IMR-90 (cell line): ENCODE data around the gene C10orf88. TPM values are rescaled to one million over a fixed set of nuclear protein-coding genes. Genes with fewer than 3 reads are reported as not detected.

Experiments
- ATAC-seq: fragments of 200-7000 bp; cut with Tn5 transposase; 2 replicates; pipeline ENCODE4 v1.9.1; 2020; ENCODE audit warnings: low read depth, mild to moderate bottlenecking, moderate library complexity
- BruUV-seq: library from RNA; stranded (reverse); fragments of 400-500 nt; replicated peaks from 2 replicates; lab custom pipeline; 2021; lab: Mats Ljungman, UMichigan
- CTCF ChIA-PET: fragments of 300-600 bp; formaldehyde crosslinking; extraction: SDS; loops from one replicate; lab custom pipeline; 2021; ENCODE audit warnings: antibody characterized with exemption; lab: Yijun Ruan, JAX
- POLR2A ChIA-PET: fragments of 300-600 bp; sonication (Branson Sonifier 250); formaldehyde crosslinking; loops from one replicate; lab custom pipeline; 2022; ENCODE audit warnings: antibody characterized with exemption; ENCODE audit not compliant: unreplicated experiment; lab: Charles Lee
- DNase-seq: peaks from one replicate; pipeline ENCODE4 v3.0.0; 2013
- H2AFZ ChIP-seq: replicated peaks from 2 replicates; pipeline ENCODE3; 2013; ENCODE audit warnings: low read length, mild to moderate bottlenecking; ENCODE audit not compliant: poor library complexity
- H2AK5ac ChIP-seq: 2 replicates; pipeline ENCODE4 v1.6.1; 2013; ENCODE audit warnings: low read depth, low read length, inconsistent platforms
- H2AK9ac ChIP-seq: replicated peaks from 2 replicates; pipeline ENCODE3; 2013; ENCODE audit warnings: mild to moderate bottlenecking, low read depth, low read length, moderate library complexity; ENCODE audit not compliant: poor library complexity
- H2BK120ac ChIP-seq: 2 replicates; pipeline ENCODE4 v1.6.1; 2013; ENCODE audit warnings: low read depth, low read length, inconsistent platforms
- H2BK15ac ChIP-seq: 3 replicates; pipeline ENCODE4 v1.6.1; 2013; ENCODE audit warnings: low read depth, low read length, inconsistent platforms
- H2BK20ac ChIP-seq: 2 replicates; pipeline ENCODE4 v1.6.1; 2013; ENCODE audit warnings: low read depth, mild to moderate bottlenecking, inconsistent platforms, low read length, moderate library complexity
- H2BK5ac ChIP-seq: 2 replicates; pipeline ENCODE4 v1.6.1; 2013; ENCODE audit warnings: mild to moderate bottlenecking, low read depth, low read length, inconsistent platforms; ENCODE audit not compliant: poor library complexity, severe bottlenecking
- H3K14ac ChIP-seq: replicated peaks from 2 replicates; pipeline ENCODE4 v1.6.1; 2013; ENCODE audit warnings: low read depth, low read length, inconsistent platforms
- H3K18ac ChIP-seq: 2 replicates; pipeline ENCODE4 v1.6.1; 2013; ENCODE audit warnings: low read depth, low read length, control low read depth
- H3K23ac ChIP-seq: 2 replicates; pipeline ENCODE4 v1.6.1; 2013; ENCODE audit warnings: low read depth, low read length, inconsistent platforms
- H3K27ac ChIP-seq: 2 replicates; pipeline ENCODE4 v1.5.1; 2013; ENCODE audit warnings: mild to moderate bottlenecking, control low read depth, low read length; ENCODE audit not compliant: insufficient read depth
- H3K27me3 ChIP-seq: 2 replicates; pipeline ENCODE4 v1.6.1; 2013; ENCODE audit warnings: low read length; ENCODE audit not compliant: control insufficient read depth, insufficient read depth
- H3K36me3 ChIP-seq: 2 replicates; pipeline ENCODE4 v1.6.1; 2013; ENCODE audit warnings: low read length, mixed read lengths; ENCODE audit not compliant: control insufficient read depth, insufficient read depth
- H3K4ac ChIP-seq: 2 replicates; pipeline ENCODE4 v1.6.1; 2013; ENCODE audit warnings: low read depth, low read length, inconsistent platforms
- H3K4me1 ChIP-seq: 2 replicates; pipeline ENCODE4 v1.6.1; 2013; ENCODE audit warnings: low read length, mixed read lengths; ENCODE audit not compliant: control insufficient read depth, insufficient read depth
- H3K4me2 ChIP-seq: 2 replicates; pipeline ENCODE4 v1.6.1; 2013; ENCODE audit warnings: low read depth, mild to moderate bottlenecking, control low read depth, low read length, moderate library complexity
- H3K4me3 ChIP-seq: 2 replicates; pipeline ENCODE4 v1.5.1; 2013; ENCODE audit warnings: low read depth, mild to moderate bottlenecking, control low read depth, low read length, moderate library complexity; ENCODE audit not compliant: insufficient read depth
- H3K56ac ChIP-seq: 2 replicates; pipeline ENCODE4 v1.6.1; 2013; ENCODE audit warnings: low read length, inconsistent platforms; ENCODE audit not compliant: insufficient read depth; ENCODE audit errors: extremely low read depth
- H3K79me1 ChIP-seq, 2 experiments: 2 replicates each; pipeline ENCODE4 v1.6.1; 2013; ENCODE audit warnings: low read length in 2 of 2, inconsistent platforms in 1 of 2, low read depth in 1 of 2
- H3K9ac ChIP-seq: 2 replicates; pipeline ENCODE4 v1.6.1; 2013; ENCODE audit warnings: low read depth, low read length, control low read depth
- H3K9me1 ChIP-seq: 2 replicates; pipeline ENCODE4 v1.6.1; 2013; ENCODE audit warnings: low read length, inconsistent platforms; ENCODE audit not compliant: insufficient read depth
- H3K9me3 ChIP-seq: 2 replicates; pipeline ENCODE4 v1.6.1; 2013; ENCODE audit warnings: low read length; ENCODE audit not compliant: control insufficient read depth, insufficient read depth
- H4K20me1 ChIP-seq: 2 replicates; pipeline ENCODE4 v1.6.1; 2013; ENCODE audit warnings: low read length, inconsistent platforms; ENCODE audit not compliant: insufficient read depth
- H4K5ac ChIP-seq: 2 replicates; pipeline ENCODE4 v1.6.1; 2013; ENCODE audit warnings: mild to moderate bottlenecking, low read depth, low read length, control low read depth
- H4K8ac ChIP-seq, 2 experiments: 2 replicates each; pipeline ENCODE4 v1.6.1; 2013; ENCODE audit warnings: low read depth in 2 of 2, low read length in 2 of 2, control low read depth in 1 of 2, inconsistent platforms in 1 of 2
- H4K91ac ChIP-seq: 2 replicates; pipeline ENCODE4 v1.6.1; 2013; ENCODE audit warnings: low read depth, low read length, inconsistent platforms; ENCODE audit not compliant: insufficient read depth
- BHLHE40 ChIP-seq: fragments of 150-350 bp; IDR thresholded peaks from 2 replicates; pipeline ENCODE4 v1.6.1; 2016; ENCODE audit warnings: mild to moderate bottlenecking, low read depth, low read length
- CEBPB ChIP-seq: IDR thresholded peaks from 2 replicates; pipeline ENCODE4 v1.6.1; 2012; ENCODE audit warnings: low read depth, low read length, improper control_type of control experiment
- CHD1 ChIP-seq: IDR thresholded peaks from 2 replicates; pipeline ENCODE4 v1.6.1; 2012; ENCODE audit warnings: low read depth, low read length, improper control_type of control experiment
- FOS ChIP-seq: fragments of 150-350 bp; IDR thresholded peaks from 2 replicates; pipeline ENCODE4 v1.6.1; 2016; ENCODE audit warnings: low read depth, low read length
- MAFK ChIP-seq: IDR thresholded peaks from 2 replicates; pipeline ENCODE4 v1.6.1; 2012; ENCODE audit warnings: low read depth, low read length, improper control_type of control experiment
- MAZ ChIP-seq: IDR thresholded peaks from 2 replicates; pipeline ENCODE4 v1.6.1; 2012; ENCODE audit warnings: low read depth, mild to moderate bottlenecking, low read length, improper control_type of control experiment, moderate library complexity, borderline replicate concordance
- MXI1 ChIP-seq: IDR thresholded peaks from 2 replicates; pipeline ENCODE4 v1.6.1; 2012; ENCODE audit warnings: low read depth, mild to moderate bottlenecking, low read length, moderate library complexity, borderline replicate concordance
- NFE2L2 ChIP-seq: fragments of 150-350 bp; IDR thresholded peaks from 2 replicates; pipeline ENCODE4 v1.6.1; 2016; ENCODE audit warnings: low read depth, mild to moderate bottlenecking, low read length
- POLR2A ChIP-seq: IDR thresholded peaks from 2 replicates; pipeline ENCODE4 v1.6.1; 2012; ENCODE audit warnings: mild to moderate bottlenecking, low read depth, low read length
- RAD21 ChIP-seq: IDR thresholded peaks from 2 replicates; pipeline ENCODE4 v1.6.1; 2012; ENCODE audit warnings: low read length, improper control_type of control experiment
- RCOR1 ChIP-seq: IDR thresholded peaks from 2 replicates; pipeline ENCODE4 v1.6.1; 2012; ENCODE audit warnings: mild to moderate bottlenecking, low read length, improper control_type of control experiment; ENCODE audit not compliant: insufficient replicate concordance
- RFX5 ChIP-seq: IDR thresholded peaks from 2 replicates; pipeline ENCODE4 v1.8.0; 2012; ENCODE audit warnings: low read depth, mild to moderate bottlenecking, low read length, moderate library complexity
- SMC3 ChIP-seq: fragments of 150-350 bp; IDR thresholded peaks from 2 replicates; pipeline ENCODE4 v1.6.1; 2016; ENCODE audit warnings: low read depth, mild to moderate bottlenecking, antibody characterized with exemption, low read length, moderate library complexity
- USF2 ChIP-seq: fragments of 150-350 bp; IDR thresholded peaks from 2 replicates; pipeline ENCODE4 v1.6.1; 2017; ENCODE audit warnings: mild to moderate bottlenecking, antibody characterized with exemption, low read length, low read depth
- WGBS, 2 experiments: methylation state at CpG; one replicate each; pipeline versions ENCODE4 v1.1.5 to v1.1.7; 2013; ENCODE audit warnings: missing lambda C conversion rate in 2 of 2; ENCODE audit not compliant: insufficient read length in 1 of 2; ENCODE audit errors: extremely low coverage in 2 of 2; 5-methylcytosine and 5-hydroxymethylcytosine counted together
- dilution Hi-C: fragments of 300-500 bp; cut with HindIII; formaldehyde crosslinking; loops from one replicate; pipeline ENCODE4 v1.14.3; 2018; ENCODE audit warnings: low sequenced_read_pairs; ENCODE audit not compliant: unreplicated experiment
- in situ Hi-C: fragments of 300-500 bp; cut with MboI; formaldehyde crosslinking; loops from 3 replicates; pipeline ENCODE4 v1.14.3; 2019; ENCODE audit warnings: low sequenced_read_pairs, inconsistent platforms, mixed read lengths
- intact Hi-C: fragments of 100-400 bp; cut with micrococcal nuclease; formaldehyde crosslinking; loops from 2 replicates; pipeline ENCODE4 v1.10.0; 2022
- polyA plus RNA-seq, 3 experiments: library from polyadenylated mRNA; depleted of rRNA; stranded (reverse); fragments of >200 nt; gene quantifications; 2 replicates each; pipeline ENCODE4 v1.2.3, GENCODE V29; 2012; ENCODE audit warnings: low replicate concordance in 1 of 3
- total RNA-seq: library from RNA; depleted of rRNA; stranded (reverse); fragments of >200 nt; gene quantifications from 2 replicates; pipeline ENCODE4 v1.2.3, GENCODE V29; 2012
- TF ChIP-seq, protein P1 (sequence below): fragments of 150-350 bp; IDR thresholded peaks from 2 replicates; pipeline ENCODE4 v1.6.1; 2016; ENCODE audit warnings: low read depth, mild to moderate bottlenecking, low read length, moderate library complexity, borderline replicate concordance
- TF ChIP-seq, protein P2 (sequence below): conservative IDR thresholded peaks from 2 replicates; pipeline ENCODE4 v1.5.1; 2012; ENCODE audit warnings: mild to moderate bottlenecking, low read depth, low read length, improper control_type of control experiment

Gene C10orf88
- total and polyA plus RNA-seq, 2 of the 4 experiments (the other 2 are of a cell fraction) = 5.9 to 12.2 TPM

GRCh38 chr10:122997864-122998263 lies 43.8 kb upstream of the C10orf88 start:
- Histone ChIP-seq H4K20me1 (peaks cover 3% of the 10 kb centered on the region; the same call in 1 of the 2 replicates), H3K27ac (no peak overlapping the region), H2AFZ (no peak overlapping the region), H4K5ac (no peak overlapping the region), H3K79me1 (peaks cover 23 to 25% of the 10 kb centered on the region in 2 experiments; a peak in 3 of 4 replicates), H3K4ac (no peak overlapping the region), H3K36me3 (peaks cover 14% of the 10 kb centered on the region), H3K27me3 (no peaks in the 10 kb centered on the region), H3K4me1 (no peaks in the 10 kb centered on the region; the same call in 1 of the 2 replicates), H2BK5ac (no peak overlapping the region), H3K9ac (no peak overlapping the region), H2AK9ac (no peak overlapping the region), H2AK5ac (no peak overlapping the region), H4K8ac (no peak overlapping the region), H3K18ac (no peak overlapping the region), H2BK20ac (no peak overlapping the region), H3K14ac (no peak overlapping the region), H2BK15ac (no peak overlapping the region), H3K56ac (no peak overlapping the region), H3K9me1 (no peaks in the 10 kb centered on the region), H3K23ac (no peak overlapping the region), H3K9me3 (no peaks in the 10 kb centered on the region), H2BK120ac (no peak overlapping the region), H4K91ac (no peak overlapping the region), H3K4me3 (no peak overlapping the region), H3K4me2 (no peak overlapping the region)
- CTCF ChIA-PET = no interaction called here
- dilution Hi-C loops = no loop called here
- in situ Hi-C loops = no loop called here
- no peak for DNase-seq
- ATAC-seq = no peak
- POLR2A ChIA-PET = no interaction called here
- TF ChIP-seq SMC3 (no peak), FOS (no peak), BHLHE40 (no peak), RAD21 (no peak), RCOR1 (no peak), MXI1 (no peak), NFE2L2 (no peak), RFX5 (no peak), MAZ (no peak), CEBPB (no peak), POLR2A (no peak), MAFK (no peak), CHD1 (no peak), USF2 (no peak)
- TF ChIP-seq, protein P1, sequence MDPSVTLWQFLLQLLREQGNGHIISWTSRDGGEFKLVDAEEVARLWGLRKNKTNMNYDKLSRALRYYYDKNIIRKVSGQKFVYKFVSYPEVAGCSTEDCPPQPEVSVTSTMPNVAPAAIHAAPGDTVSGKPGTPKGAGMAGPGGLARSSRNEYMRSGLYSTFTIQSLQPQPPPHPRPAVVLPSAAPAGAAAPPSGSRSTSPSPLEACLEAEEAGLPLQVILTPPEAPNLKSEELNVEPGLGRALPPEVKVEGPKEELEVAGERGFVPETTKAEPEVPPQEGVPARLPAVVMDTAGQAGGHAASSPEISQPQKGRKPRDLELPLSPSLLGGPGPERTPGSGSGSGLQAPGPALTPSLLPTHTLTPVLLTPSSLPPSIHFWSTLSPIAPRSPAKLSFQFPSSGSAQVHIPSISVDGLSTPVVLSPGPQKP = no peak
- TF ChIP-seq, protein P2, sequence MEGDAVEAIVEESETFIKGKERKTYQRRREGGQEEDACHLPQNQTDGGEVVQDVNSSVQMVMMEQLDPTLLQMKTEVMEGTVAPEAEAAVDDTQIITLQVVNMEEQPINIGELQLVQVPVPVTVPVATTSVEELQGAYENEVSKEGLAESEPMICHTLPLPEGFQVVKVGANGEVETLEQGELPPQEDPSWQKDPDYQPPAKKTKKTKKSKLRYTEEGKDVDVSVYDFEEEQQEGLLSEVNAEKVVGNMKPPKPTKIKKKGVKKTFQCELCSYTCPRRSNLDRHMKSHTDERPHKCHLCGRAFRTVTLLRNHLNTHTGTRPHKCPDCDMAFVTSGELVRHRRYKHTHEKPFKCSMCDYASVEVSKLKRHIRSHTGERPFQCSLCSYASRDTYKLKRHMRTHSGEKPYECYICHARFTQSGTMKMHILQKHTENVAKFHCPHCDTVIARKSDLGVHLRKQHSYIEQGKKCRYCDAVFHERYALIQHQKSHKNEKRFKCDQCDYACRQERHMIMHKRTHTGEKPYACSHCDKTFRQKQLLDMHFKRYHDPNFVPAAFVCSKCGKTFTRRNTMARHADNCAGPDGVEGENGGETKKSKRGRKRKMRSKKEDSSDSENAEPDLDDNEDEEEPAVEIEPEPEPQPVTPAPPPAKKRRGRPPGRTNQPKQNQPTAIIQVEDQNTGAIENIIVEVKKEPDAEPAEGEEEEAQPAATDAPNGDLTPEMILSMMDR = no peak
- WGBS, 2 experiments = no CpG with 5 or more reads among the region's 3 CpGs
- intact Hi-C loops = no loop called here
- no TSS peak for BruUV-seq
